ENCODE data around the gene CAST.
A peak's percentile ranks its signal among the peaks of the same experiment; 100 is the strongest.

The CAST gene

DNA sequence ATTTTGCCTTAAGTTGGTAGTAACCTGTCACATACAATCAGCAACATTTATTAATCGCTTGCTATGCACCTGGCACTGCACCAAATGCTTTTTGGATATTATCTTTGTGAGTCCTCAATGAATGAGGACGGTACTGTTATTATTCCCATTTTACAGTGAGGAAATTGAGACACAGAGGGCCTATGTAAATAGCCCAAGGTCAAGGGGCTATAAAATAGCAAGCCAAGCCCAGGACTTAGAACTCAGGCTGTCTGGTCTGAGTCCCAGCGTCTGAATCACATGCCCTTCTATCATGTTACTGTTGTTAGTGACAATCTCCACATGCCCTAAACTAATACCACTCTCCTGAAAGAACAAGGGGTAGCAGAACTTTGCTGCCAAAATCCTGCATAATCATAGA is 85.5 kb downstream of the CAST start:
- DNase-seq (ENCODE audit: low spot score), result no peak

DNA sequence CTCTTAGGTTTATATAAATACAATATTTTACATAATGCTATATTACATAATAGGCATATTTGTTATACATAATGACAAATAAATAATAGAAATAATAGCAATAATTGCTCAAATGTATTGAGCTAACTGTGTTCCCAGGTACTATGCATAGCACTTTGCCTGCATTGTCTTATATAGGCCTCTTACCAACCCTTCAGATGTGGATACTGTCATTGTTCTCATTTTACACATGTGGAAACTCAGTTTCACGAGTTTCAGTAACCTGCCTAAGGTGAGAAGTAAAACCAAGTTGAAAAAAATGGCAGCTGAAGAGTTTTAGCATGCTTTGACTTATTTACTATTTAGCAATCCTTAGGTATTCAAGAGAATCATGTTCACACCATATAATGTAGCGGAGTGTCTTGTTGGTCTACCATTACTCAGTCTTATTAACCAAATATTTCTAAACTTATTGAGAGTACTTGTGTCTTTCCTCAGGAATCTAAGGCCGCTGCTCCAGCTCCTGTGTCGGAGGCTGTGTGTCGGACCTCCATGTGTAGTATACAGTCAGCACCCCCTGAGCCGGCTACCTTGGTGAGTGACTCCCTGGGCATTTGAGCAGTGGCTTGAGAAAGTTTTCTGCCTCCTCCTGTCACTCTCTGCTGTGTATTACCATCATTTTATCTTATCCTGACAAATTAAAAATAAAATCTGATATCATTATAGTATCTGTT is 88.1 kb downstream of the CAST start:
- no peak for DNase-seq (ENCODE audit: low spot score)

DNA sequence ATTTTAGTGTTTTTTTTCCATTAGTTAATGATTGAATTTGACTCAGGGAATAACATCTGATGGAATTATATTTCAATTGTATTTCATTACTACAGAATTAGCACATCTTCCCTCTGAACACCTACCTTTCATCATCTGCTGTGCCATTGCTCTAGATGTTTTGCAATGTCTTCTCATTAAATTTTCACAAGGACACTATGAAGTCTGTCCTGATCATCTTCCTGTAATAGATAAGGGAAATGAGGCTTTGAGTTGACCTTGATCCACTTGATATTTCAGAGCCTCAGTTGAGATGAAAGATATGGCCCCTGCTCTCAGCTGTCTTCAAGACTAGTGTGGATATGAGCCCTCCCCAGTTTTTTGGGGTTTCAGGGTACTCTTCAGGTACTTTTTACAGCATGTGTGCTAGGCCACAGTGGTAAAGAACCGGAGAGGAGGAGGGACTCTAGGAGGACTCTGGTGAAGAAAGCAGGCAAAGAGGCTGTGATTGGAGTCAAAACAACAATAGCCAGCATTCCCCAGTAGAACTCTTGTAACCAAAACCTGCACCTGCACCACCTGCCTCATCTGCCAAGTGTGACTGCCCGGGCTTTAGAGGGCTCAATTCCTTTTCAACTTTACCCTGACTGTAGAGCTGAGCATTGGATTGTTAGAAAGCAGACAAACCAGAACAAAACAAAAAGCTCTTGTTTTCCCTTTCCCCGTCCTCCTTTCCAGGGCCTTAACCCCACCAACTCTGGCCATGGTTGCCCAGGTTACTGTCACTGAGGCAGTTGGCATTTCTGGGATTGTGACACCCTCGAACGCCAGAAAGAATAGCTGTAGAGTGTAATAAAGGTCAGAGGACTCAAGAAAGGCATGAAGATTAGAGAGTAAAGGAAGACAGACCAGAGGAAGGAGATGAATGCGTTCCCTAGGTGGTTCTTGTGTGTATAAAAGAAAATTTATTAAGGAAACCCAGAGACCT is 89.3 kb downstream of the CAST start:
- DNase-seq (ENCODE audit: low spot score), result no peak

DNA sequence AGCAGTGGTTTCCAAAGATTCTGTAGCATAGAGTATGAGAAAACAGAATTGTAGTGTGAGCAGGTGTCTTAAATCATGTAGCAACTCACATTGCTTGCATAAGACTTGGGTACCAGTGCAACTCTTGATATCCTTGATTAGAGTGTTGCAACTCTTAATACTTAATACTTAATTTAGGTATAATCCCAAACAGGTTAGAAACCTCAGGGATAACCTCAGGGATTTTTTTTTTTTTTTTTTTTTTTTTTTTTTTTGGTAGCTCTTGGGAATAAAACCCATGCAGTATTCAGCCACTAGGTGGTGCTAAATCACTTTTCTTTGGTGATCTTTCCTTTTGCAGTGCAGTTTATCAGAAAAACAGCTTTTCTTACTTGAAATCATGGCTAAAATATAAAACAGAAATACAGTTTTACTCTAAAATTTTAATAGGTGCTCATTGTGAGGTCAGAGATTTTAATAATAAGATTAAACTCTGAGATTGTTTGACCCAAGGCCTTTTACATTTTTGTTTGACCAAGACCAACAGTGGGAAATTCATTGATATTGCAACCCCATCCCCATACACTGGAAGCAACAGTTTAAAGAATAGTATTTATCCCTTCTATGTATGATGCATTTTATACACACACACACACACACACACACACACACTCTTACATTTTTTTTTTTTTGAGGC is 90.3 kb downstream of the CAST start:
- peak; percentile 58 for DNase-seq (ENCODE audit: low spot score)

DNA sequence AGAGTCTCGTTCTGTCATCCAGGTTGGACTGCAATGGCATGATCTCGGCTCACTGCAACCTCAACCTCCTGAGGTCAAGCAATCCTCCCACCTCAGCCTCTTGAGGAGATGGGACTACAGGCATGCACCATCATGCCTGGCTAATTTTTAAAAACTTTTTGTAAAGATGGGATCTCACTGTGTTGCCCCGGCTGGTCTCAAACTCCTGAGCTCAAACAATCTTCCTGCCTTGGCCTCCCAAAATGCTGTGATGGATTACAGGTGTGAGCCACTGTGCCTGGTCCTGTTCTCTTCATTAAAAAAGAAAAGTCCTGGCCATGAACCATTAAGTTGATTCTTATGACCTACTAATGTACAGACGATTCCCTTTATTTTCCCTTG is 90.8 kb downstream of the CAST start:
- no peak for DNase-seq (ENCODE audit: low spot score)

DNA sequence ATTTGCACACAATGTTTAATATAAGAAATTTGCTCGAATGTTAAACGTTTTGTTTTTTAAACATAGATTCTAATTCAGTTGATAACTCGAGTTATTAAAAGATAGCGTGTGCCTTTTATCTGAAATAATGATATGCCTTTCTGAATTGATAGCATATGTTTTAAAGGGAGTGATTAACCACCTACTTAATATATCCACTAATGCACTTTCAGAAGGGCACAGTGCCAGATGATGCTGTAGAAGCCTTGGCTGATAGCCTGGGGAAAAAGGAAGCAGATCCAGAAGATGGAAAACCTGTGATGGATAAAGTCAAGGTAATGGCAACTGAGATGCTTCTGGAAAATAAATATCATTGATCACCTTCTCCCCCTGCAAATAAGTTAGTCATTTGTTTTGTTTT is 91.7 kb downstream of the CAST start:
- DNase-seq (ENCODE audit: low spot score), result no peak

- no peak for DNase-seq (ENCODE audit: low spot score)
Measured at GRCh38 chr5:96755851-96756250, 93.7 kb downstream of the CAST start.

DNA sequence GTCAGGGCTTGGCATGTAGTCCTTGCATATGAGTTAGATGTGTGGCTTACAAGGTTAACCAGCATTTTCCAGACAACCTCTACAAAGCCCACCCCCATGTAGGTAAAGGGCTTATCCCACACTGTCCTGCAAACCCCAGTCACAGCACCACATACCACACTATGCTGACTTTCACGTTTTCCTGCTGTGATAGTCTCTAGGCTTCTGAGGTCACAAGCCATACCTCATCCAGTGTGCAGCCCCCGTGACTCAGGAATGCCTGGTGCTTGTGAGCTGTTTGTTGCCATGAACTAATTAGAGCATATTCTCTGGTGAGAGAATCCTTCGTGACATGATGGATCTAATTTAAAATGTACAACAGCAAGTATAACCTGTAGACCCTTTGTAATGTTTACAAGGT is 94.8 kb downstream of the CAST start:
- no peak for DNase-seq (ENCODE audit: low spot score)

- no peak for DNase-seq (ENCODE audit: low spot score)
Measured at GRCh38 chr5:96758621-96759020, 96.4 kb downstream of the CAST start.

- no peak for DNase-seq (ENCODE audit: low spot score)
Measured at GRCh38 chr5:96761618-96762017, 99.4 kb downstream of the CAST start.

- no peak for DNase-seq (ENCODE audit: low spot score)
Measured at GRCh38 chr5:96763026-96763425, 100.8 kb downstream of the CAST start.

GRCh38 chr5:96765043-96765442 is 102.9 kb downstream of the CAST start:
- no peak for DNase-seq (ENCODE audit: low spot score)

GRCh38 chr5:96768708-96769251 is 106.6 kb downstream of the CAST start:
- DNase-seq (ENCODE audit: low spot score), result no peak

DNA sequence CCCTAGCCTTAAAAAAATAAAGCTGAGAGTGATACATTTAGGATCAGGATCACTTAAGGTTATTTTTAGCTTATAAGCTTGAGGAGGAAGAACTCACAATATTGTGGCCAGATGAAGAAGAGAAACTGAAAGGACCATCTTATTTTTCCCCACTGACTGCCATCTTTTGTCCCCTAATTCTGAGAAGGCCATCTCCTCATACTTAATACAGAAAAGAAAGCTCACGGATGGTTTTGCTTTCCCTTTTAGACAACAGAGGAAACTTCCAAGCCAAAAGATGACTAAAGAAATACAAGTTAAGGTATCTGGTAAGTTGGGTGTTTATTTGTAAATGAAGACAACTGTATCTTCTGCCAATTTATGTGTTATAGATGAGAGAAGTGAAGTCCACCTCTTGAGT is 109.2 kb downstream of the CAST start:
- DNase-seq (ENCODE audit: low spot score), result no peak

GRCh38 chr5:96772111-96772510 is 109.9 kb downstream of the CAST start:
- DNase-seq (ENCODE audit: low spot score), result no peak

GRCh38 chr5:96772542-96772941 is 110.4 kb downstream of the CAST start:
- no peak for DNase-seq (ENCODE audit: low spot score)

- DNase-seq (ENCODE audit: low spot score), result no peak
Measured at GRCh38 chr5:96775050-96775449, 112.9 kb downstream of the CAST start.

DNA sequence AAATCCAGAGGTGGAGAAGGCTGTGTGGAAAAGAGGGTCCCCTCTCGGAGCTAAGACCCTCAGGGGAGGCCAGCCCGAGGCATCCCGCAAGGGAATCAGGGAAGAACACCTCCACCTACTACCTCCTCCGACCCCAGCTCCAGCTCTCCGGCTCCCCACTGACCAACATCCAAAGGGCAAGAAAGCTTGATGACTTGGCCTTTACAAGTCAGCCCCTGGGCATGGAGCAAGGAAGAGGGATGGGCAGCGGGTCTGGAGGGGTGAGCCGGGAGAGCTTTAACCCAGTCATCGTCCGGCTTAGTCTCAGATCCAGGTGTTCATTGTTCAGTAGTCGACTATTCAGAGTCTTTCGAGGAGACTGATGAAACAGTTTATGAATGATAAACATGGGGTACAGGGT is 113.5 kb downstream of the CAST start:
- DNase-seq (ENCODE audit: low spot score), result no peak

GRCh38 chr5:96776621-96777020 is 114.4 kb downstream of the CAST start:
- DNase-seq (ENCODE audit: low spot score), result no peak

DNA sequence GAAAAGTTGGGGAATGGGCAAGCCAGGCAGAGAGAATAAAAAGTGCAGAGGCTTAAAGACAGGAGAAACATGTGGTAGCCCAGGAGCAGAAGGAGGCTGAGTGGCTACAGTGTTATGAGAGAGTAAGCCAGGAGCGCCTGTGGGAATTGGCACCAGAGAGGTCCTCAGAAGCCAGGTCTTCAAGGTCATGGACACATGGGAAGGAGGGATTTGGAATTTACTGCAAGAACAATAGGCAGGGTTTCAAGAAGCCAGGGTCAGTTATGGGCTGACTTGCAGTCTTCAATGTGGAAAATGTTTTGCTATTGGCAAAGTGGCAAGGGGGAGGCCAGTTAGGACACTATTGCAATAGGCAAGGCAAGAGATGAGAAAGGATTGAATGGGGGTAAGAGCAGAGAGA is 116.2 kb downstream of the CAST start:
- DNase-seq (ENCODE audit: low spot score), result no peak

GRCh38 chr5:96780626-96781025 is 118.5 kb downstream of the CAST start:
- DNase-seq (ENCODE audit: low spot score), result no peak

All from AG20443 (cell line).